Astrocyte of the cerebellum (primary cell): ENCODE data around the gene DLL1.

Source experiments
- DNase-seq: peaks from one replicate; pipeline ENCODE4 v3.0.0-alpha.2; 2011; ENCODE audit warnings: low read depth
- H3K4me3 ChIP-seq: 2 replicates; pipeline ENCODE4 v1.5.1; 2011; ENCODE audit warnings: mild to moderate bottlenecking, low read depth, low read length, moderate library complexity
- in situ Hi-C: cut with HindIII; loops from 2 replicates; pipeline ENCODE4 v1.10.0; 2017; ENCODE audit warnings: low sequenced_read_pairs
- TF ChIP-seq, protein P1 (sequence below): IDR thresholded peaks from 2 replicates; pipeline ENCODE4 v1.5.1; 2012; ENCODE audit warnings: low read length, low read depth, moderate library complexity, mild to moderate bottlenecking; ENCODE audit errors: missing control alignments

Gene DLL1

DNA sequence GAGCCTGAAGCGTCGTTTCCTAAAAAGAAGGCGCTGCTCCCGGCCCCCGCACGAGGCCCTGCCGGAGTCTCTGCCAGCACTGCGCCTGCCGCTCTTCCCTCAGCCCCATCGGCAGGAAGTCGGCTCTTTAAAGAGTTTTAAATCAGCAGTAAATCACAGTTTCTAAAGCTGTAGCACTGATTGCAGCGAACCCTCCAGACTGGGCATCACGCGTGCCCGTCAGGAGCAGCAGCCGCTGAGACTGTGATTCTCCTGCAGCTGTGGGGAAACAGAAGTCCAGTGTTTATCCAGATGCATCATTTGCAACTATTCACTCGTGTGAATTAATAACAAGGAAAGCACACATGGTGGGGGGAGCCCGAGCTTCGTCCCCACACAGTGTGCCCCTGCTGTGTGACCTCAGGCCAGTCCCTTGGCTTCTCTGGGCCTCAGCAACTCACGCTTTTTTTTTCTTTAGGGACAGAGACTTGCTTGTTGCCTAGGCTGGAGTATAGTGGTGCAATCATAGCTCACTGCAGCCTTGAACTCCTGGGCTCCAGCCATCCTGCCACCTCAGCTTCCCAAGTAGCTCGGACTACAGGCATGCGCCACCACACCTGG lies 28.3 kb downstream of the DLL1 start:
- in situ Hi-C loops = no loop called here
- no peak overlapping the region for H3K4me3 ChIP-seq
- DNase-seq = no peak
- TF ChIP-seq, protein P1, sequence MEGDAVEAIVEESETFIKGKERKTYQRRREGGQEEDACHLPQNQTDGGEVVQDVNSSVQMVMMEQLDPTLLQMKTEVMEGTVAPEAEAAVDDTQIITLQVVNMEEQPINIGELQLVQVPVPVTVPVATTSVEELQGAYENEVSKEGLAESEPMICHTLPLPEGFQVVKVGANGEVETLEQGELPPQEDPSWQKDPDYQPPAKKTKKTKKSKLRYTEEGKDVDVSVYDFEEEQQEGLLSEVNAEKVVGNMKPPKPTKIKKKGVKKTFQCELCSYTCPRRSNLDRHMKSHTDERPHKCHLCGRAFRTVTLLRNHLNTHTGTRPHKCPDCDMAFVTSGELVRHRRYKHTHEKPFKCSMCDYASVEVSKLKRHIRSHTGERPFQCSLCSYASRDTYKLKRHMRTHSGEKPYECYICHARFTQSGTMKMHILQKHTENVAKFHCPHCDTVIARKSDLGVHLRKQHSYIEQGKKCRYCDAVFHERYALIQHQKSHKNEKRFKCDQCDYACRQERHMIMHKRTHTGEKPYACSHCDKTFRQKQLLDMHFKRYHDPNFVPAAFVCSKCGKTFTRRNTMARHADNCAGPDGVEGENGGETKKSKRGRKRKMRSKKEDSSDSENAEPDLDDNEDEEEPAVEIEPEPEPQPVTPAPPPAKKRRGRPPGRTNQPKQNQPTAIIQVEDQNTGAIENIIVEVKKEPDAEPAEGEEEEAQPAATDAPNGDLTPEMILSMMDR = no peak

DNA sequence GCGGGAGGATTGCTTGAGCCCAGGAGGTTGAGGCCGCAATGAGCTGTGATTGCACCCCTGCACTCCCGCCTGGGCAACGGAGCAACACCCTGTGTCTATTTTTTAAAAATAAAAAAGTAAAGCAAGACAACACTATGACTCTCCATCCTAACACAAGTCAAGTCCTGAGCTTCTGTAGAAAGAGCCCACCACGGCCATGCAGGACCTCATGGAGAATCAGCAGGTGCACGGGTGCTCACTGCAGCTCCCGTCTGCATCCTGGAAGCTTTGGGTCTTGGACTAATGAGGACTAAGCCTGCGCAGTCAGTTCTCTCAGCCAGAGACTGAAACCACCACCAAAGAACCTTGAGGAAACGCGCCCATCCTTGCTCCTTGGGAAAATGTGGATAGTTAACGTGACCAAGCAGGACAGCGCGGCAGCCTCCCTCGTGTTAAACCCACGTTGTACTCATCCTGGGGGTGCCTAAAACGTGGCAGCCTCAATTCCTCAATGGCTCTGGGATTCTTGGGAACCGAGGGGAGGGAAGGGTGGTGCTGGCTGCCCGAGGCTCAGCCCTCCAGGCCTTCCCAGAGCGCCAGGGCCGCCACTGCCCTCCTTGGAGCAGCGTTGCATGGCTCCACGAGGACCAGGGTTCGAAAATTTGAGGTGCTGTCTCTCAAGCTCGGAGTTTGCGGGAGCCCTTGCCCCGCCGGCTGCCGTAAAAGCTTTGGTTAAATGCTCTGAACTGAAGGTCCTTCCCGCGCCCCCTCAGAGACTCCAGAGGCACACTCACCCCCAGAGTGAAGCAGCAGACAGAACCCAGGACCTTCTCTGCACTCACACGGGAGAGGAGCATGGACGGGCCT lies 29.0 kb downstream of the DLL1 start:
- DNase-seq = no peak

DNA sequence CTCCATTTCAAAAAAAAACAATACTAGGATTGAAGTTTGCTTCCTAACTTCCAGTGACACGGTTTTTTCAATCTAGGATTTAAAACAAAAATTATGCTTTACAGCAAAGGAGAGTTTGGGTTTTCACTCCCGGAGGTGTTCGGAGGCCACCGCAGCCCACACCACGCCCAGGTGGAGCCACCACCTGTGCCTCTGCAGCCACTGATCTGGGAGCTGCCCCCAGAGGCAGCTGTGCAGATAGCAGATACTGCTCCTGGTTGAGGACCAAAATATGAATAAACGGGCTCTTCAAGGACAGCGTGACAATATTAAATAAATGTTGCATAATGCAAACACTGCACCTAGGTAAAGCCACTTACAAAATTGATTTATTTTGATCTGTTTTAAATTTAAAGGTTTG lies 30.2 kb downstream of the DLL1 start:
- no peak for DNase-seq
- H3K4me3 ChIP-seq = no peak overlapping the region
- TF ChIP-seq, protein P1 = no peak
- in situ Hi-C loops = no loop called here

More for the DNA sequence above, 29.0 kb downstream of the DLL1 start:
- H3K4me3 ChIP-seq = no peak overlapping the region
- TF ChIP-seq, protein P1 = no peak
- in situ Hi-C loops = no loop called here

DNA sequence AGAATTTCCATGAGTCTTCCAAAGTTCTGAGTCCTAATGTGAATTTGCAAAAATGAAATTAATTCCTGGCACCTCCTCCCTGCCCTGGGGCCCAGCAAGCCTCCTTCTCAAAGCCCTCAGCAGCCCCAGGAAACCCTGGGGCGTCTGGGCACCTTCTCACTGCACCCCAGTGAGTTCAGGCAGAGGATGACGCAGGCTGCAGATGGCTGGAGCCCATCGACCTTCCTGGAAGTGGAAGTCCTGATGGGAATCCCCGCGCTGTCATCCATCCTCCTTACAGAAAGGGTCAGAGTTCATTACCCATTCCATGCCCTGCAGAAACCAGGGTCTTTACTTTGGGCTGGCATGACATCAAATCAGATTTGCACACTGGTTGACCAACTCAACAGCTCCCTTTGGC lies 31.6 kb downstream of the DLL1 start:
- no peak for DNase-seq
- TF ChIP-seq, protein P1 = no peak
- in situ Hi-C loops = no loop called here
- H3K4me3 ChIP-seq = no peak overlapping the region

DNA sequence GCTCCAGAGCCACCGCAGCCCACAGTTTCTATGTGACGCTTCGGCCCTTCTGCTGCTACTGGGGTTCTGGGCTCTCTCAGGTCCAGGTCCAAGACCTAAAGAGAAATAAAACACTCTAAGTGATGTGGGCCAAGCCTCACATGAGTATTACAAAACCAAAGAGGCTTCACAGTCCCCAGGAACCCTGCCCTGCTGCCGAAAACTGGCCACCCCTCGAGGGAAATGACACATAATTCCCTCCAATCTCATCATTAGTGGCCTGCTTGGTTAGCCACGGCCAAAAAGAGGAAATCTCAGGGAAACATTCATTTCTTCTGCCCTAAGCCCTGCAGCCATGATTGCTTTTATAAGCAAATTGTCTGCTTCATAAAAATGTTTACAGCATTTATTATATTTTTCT lies 32.5 kb downstream of the DLL1 start:
- TF ChIP-seq, protein P1 = no peak
- DNase-seq = no peak
- in situ Hi-C loops = no loop called here
- no peak overlapping the region for H3K4me3 ChIP-seq

DNA sequence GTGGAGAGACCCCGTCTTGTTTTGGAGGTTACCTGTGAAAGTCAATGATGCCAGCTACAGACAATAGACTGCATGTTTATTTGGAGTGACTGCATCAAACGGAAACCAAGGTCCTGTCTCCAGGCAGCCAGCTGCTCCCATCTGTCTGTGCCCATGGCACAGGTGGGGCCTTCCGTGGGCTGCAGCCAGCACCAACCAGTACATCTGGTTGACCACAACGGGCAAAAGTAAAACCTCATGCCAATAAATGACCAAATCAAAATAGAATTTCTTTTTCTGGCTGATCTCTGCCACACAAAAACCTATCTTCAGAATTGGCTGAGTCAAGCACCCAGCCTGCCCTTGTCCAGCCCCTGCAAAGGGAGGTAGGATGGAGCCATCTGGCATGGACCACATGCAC lies 33.5 kb downstream of the DLL1 start:
- no peak overlapping the region for H3K4me3 ChIP-seq
- DNase-seq = no peak
- TF ChIP-seq, protein P1 = no peak
- in situ Hi-C loops = no loop called here
